B cell (primary cell): ENCODE data around the gene KCNJ6.

ENCODE experiments used
- EZH2 ChIP-seq: IDR thresholded peaks from 2 replicates; pipeline ENCODE4 v1.6.1; 2012; ENCODE audit warnings: borderline replicate concordance, low read depth, mild to moderate bottlenecking, moderate library complexity, low read length; ENCODE audit not compliant: insufficient read depth, poor library complexity, severe bottlenecking
- TF ChIP-seq, protein P1 (sequence below): fragments of 200-600 bp; IDR thresholded peaks from one replicate; pipeline ENCODE4 v1.8.0; 2022; ENCODE audit warnings: antibody characterized with exemption, mild to moderate bottlenecking

GRCh38 chr21:37759777-37760176 is 156.5 kb downstream of the KCNJ6 start:
- TF ChIP-seq, protein P1, sequence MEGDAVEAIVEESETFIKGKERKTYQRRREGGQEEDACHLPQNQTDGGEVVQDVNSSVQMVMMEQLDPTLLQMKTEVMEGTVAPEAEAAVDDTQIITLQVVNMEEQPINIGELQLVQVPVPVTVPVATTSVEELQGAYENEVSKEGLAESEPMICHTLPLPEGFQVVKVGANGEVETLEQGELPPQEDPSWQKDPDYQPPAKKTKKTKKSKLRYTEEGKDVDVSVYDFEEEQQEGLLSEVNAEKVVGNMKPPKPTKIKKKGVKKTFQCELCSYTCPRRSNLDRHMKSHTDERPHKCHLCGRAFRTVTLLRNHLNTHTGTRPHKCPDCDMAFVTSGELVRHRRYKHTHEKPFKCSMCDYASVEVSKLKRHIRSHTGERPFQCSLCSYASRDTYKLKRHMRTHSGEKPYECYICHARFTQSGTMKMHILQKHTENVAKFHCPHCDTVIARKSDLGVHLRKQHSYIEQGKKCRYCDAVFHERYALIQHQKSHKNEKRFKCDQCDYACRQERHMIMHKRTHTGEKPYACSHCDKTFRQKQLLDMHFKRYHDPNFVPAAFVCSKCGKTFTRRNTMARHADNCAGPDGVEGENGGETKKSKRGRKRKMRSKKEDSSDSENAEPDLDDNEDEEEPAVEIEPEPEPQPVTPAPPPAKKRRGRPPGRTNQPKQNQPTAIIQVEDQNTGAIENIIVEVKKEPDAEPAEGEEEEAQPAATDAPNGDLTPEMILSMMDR: no peak
- TF ChIP-seq EZH2: no peak
